Loucy (cell line): ENCODE measurements around the gene RPN2.
A peak's percentile ranks its signal among the peaks of the same experiment; 100 is the strongest.

Source experiments
- H2AFZ ChIP-seq: fragments of 200-600 bp; sonication (generic); 2 replicates; pipeline ENCODE4 v1.6.0; 2016; ENCODE audit warnings: antibody characterized with exemption, mild to moderate bottlenecking, low read length, moderate library complexity
- H3F3A ChIP-seq: fragments of 200-600 bp; 2 replicates; pipeline ENCODE4 v1.6.0; 2016; ENCODE audit warnings: antibody characterized with exemption, low read depth, mild to moderate bottlenecking
- H3K27me3 ChIP-seq: fragments of 200-600 bp; sonication (generic); 2 replicates; pipeline ENCODE4 v1.6.1; 2014; ENCODE audit warnings: low read length, mild to moderate bottlenecking; ENCODE audit not compliant: insufficient read depth, poor library complexity, severe bottlenecking
- H3K36me3 ChIP-seq: fragments of 200-600 bp; sonication (generic); 2 replicates; pipeline ENCODE4 v1.6.1; 2016; ENCODE audit warnings: low read length; ENCODE audit not compliant: insufficient read depth
- H3K4me1 ChIP-seq: fragments of 200-600 bp; sonication (generic); 2 replicates; pipeline ENCODE4 v1.5.1; 2014; ENCODE audit warnings: low read length, mild to moderate bottlenecking; ENCODE audit not compliant: insufficient read depth, poor library complexity, severe bottlenecking
- H3K4me2 ChIP-seq: fragments of 200-600 bp; sonication (generic); 2 replicates; pipeline ENCODE4 v1.6.0; 2014; ENCODE audit warnings: antibody characterized with exemption, low read length, low read depth, mild to moderate bottlenecking; ENCODE audit not compliant: poor library complexity, severe bottlenecking
- H3K4me3 ChIP-seq: fragments of 200-600 bp; sonication (generic); 2 replicates; pipeline ENCODE4 v1.5.1; 2014; ENCODE audit warnings: low read length, mild to moderate bottlenecking, mixed read lengths; ENCODE audit not compliant: poor library complexity, severe bottlenecking
- H3K79me2 ChIP-seq: fragments of 200-600 bp; sonication (generic); 2 replicates; pipeline ENCODE4 v1.6.1; 2014; ENCODE audit warnings: low read length; ENCODE audit not compliant: insufficient read depth
- H3K9ac ChIP-seq: fragments of 200-600 bp; sonication (generic); 2 replicates; pipeline ENCODE4 v1.6.0; 2014; ENCODE audit warnings: mild to moderate bottlenecking, low read depth, low read length, moderate library complexity; ENCODE audit not compliant: poor library complexity, severe bottlenecking
- H3K9me2 ChIP-seq: fragments of 200-600 bp; sonication (generic); replicated peaks from 2 replicates; pipeline ENCODE4 v1.6.1; 2016; ENCODE audit warnings: low read depth, low read length, mixed read lengths
- H3K9me3 ChIP-seq: fragments of 200-600 bp; sonication (generic); 2 replicates; pipeline ENCODE4 v1.6.1; 2014; ENCODE audit warnings: mild to moderate bottlenecking, antibody characterized with exemption, low read length, low read depth; ENCODE audit not compliant: insufficient read depth
- H4K20me1 ChIP-seq: fragments of 200-600 bp; sonication (generic); 2 replicates; pipeline ENCODE4 v1.6.0; 2014; ENCODE audit warnings: antibody characterized with exemption, low read length, mild to moderate bottlenecking; ENCODE audit not compliant: insufficient read depth, poor library complexity, severe bottlenecking
- EZH2phosphoT487 ChIP-seq: fragments of 200-600 bp; IDR thresholded peaks from 2 replicates; pipeline ENCODE4 v1.6.1; 2018; ENCODE audit warnings: antibody characterized with exemption, mild to moderate bottlenecking, moderate library complexity, borderline replicate concordance
- TF ChIP-seq, protein P1 (sequence below): fragments of 200-600 bp; sonication (generic); conservative IDR thresholded peaks from 2 replicates; pipeline ENCODE4 v1.5.1; 2014; ENCODE audit warnings: mild to moderate bottlenecking, antibody characterized with exemption, low read length

RPN2 gene

GRCh38 chr20:37172836-37173235 is 6.3 kb upstream of the RPN2 start:
- H3K4me1 ChIP-seq: no peaks in the 10 kb centered on the region
- no peaks in the 10 kb centered on the region for H3F3A ChIP-seq
- no peaks in the 10 kb centered on the region for H3K9me2 ChIP-seq
- no peaks in the 10 kb centered on the region for H3K27me3 ChIP-seq
- no peaks in the 10 kb centered on the region for H4K20me1 ChIP-seq
- no peak overlapping the region for H3K4me3 ChIP-seq
- no peak overlapping the region for H3K9ac ChIP-seq
- TF ChIP-seq, protein P1, sequence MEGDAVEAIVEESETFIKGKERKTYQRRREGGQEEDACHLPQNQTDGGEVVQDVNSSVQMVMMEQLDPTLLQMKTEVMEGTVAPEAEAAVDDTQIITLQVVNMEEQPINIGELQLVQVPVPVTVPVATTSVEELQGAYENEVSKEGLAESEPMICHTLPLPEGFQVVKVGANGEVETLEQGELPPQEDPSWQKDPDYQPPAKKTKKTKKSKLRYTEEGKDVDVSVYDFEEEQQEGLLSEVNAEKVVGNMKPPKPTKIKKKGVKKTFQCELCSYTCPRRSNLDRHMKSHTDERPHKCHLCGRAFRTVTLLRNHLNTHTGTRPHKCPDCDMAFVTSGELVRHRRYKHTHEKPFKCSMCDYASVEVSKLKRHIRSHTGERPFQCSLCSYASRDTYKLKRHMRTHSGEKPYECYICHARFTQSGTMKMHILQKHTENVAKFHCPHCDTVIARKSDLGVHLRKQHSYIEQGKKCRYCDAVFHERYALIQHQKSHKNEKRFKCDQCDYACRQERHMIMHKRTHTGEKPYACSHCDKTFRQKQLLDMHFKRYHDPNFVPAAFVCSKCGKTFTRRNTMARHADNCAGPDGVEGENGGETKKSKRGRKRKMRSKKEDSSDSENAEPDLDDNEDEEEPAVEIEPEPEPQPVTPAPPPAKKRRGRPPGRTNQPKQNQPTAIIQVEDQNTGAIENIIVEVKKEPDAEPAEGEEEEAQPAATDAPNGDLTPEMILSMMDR: no peak
- TF ChIP-seq EZH2phosphoT487: no peak
- no peak overlapping the region for H3K4me2 ChIP-seq
- H2AFZ ChIP-seq: no peak overlapping the region
- H3K9me3 ChIP-seq: no peaks in the 10 kb centered on the region
- H3K36me3 ChIP-seq: no peaks in the 10 kb centered on the region
- 0 out of 2 replicates have a peak, but pooled peaks cover 5% of the 10 kb centered on the region for H3K79me2 ChIP-seq

- peak overlapping the region; percentile 97 for H3K9ac ChIP-seq
- H3K9me3 ChIP-seq: no peaks in the 10 kb centered on the region
- H2AFZ ChIP-seq: peak overlapping the region; percentile 87
- no peaks in the 10 kb centered on the region for H3K9me2 ChIP-seq
- no peaks in the 10 kb centered on the region for H3F3A ChIP-seq
- peak overlapping the region; percentile 82 for H3K4me3 ChIP-seq
- H4K20me1 ChIP-seq: peaks cover 40% of the 10 kb centered on the region
- H3K4me2 ChIP-seq: peak overlapping the region; percentile 88
- peaks cover 11% of the 10 kb centered on the region; the same call in 1 of the 2 replicates for H3K36me3 ChIP-seq
- peaks cover 28% of the 10 kb centered on the region for H3K4me1 ChIP-seq
- no peak for TF ChIP-seq EZH2phosphoT487
- TF ChIP-seq, protein P1: no peak
- H3K79me2 ChIP-seq: peaks cover 66% of the 10 kb centered on the region
- H3K27me3 ChIP-seq: no peaks in the 10 kb centered on the region
These were observed 774 bp downstream of the RPN2 start for GRCh38 chr20:37179683-37180524.

GRCh38 chr20:37185686-37186085 is 6.6 kb downstream of the RPN2 start:
- no peak for TF ChIP-seq EZH2phosphoT487
- TF ChIP-seq, protein P1: no peak
- peak overlapping the region; percentile 5 for H3K4me3 ChIP-seq
- no peaks in the 10 kb centered on the region for H3K9me3 ChIP-seq
- no peaks in the 10 kb centered on the region for H3K9me2 ChIP-seq
- H3K79me2 ChIP-seq: peaks cover 92% of the 10 kb centered on the region
- H3K4me2 ChIP-seq: peak overlapping the region; percentile 40
- H3K36me3 ChIP-seq: peaks cover 58% of the 10 kb centered on the region
- no peaks in the 10 kb centered on the region for H3K27me3 ChIP-seq
- H3K9ac ChIP-seq: no peak overlapping the region
- H4K20me1 ChIP-seq: peaks cover 63% of the 10 kb centered on the region
- H2AFZ ChIP-seq: no peak overlapping the region
- H3F3A ChIP-seq: no peaks in the 10 kb centered on the region
- H3K4me1 ChIP-seq: peaks cover 42% of the 10 kb centered on the region
